K562 (cell line): ENCODE results near the gene CCPG1. TPM values are rescaled to one million over a fixed set of nuclear protein-coding genes. Genes with fewer than 3 reads are reported as not detected.

Experiments used
- CLOCK ChIP-seq: fragments of 250-450 bp; sonication (Bioruptor Pico); IDR thresholded peaks from 2 replicates; pipeline ENCODE4 v1.4.0; 2020; ENCODE audit warnings: mild to moderate bottlenecking, moderate library complexity, borderline replicate concordance
- CREM ChIP-seq: IDR thresholded peaks from 2 replicates; pipeline ENCODE4 v1.6.1; 2014; ENCODE audit warnings: antibody characterized with exemption, low read depth
- CSDE1 ChIP-seq, 2 experiments: fragments of 450-650 bp; IDR thresholded peaks; 2 replicates each; pipeline ENCODE4 v1.6.1; 2016; ENCODE audit warnings: mild to moderate bottlenecking in 1 of 2
- E4F1 ChIP-seq: fragments of 250-450 bp; sonication (Bioruptor Pico); IDR thresholded peaks from 2 replicates; pipeline ENCODE4 v1.5.0; 2021; ENCODE audit warnings: mild to moderate bottlenecking, borderline replicate concordance
- NELFE ChIP-seq: IDR thresholded peaks from 2 replicates; pipeline ENCODE4 v1.6.1; 2011; ENCODE audit warnings: mild to moderate bottlenecking; ENCODE audit not compliant: insufficient read depth, insufficient read length
- RNF219 ChIP-seq: fragments of 250-450 bp; sonication (Bioruptor Pico); IDR thresholded peaks from 2 replicates; pipeline ENCODE4 v1.5.0; 2022; ENCODE audit warnings: mild to moderate bottlenecking
- TFAP4 ChIP-seq: sonication (generic); formaldehyde crosslinking; IDR thresholded peaks from 2 replicates; pipeline ENCODE4 v1.8.0; 2022; ENCODE audit warnings: missing genetic modification reagents, mild to moderate bottlenecking, moderate library complexity, borderline replicate concordance
- polyA plus RNA-seq, 8 experiments: library from polyadenylated mRNA; depleted of rRNA in 4 of 8; stranded (reverse) in 5 of 8; unstranded in 3 of 8; fragments of >200 nt; fragmentation: Nextera tagmentation in 2 of 8; fragmentation: Illumina TruSeq in 1 of 8; extraction: Ambion mirVana in 2 of 8; extraction: Trizol in 1 of 8; gene quantifications; 2 replicates each; pipeline versions ENCODE4 v1.2.1 to v1.2.3, GENCODE V29; 2011 to 2014; ENCODE audit warnings: inconsistent platforms in 1 of 8, missing spikeins in 1 of 8
- total RNA-seq, 7 experiments: library from RNA; depleted of rRNA in 6 of 7; stranded (reverse); fragments of >200 nt in 6 of 7; fragmentation: Illumina TruSeq in 2 of 7; extraction: Trizol in 2 of 7; gene quantifications; 2 replicates each; pipeline versions ENCODE4 v1.2.1 to v1.2.3, GENCODE V29; 2011 to 2021; ENCODE audit warnings: low replicate concordance in 1 of 7

The CCPG1 gene
- total and polyA plus RNA-seq, 9 of the 15 experiments (the other 6 are each of a cell fraction or from before 2014, with no cell fraction given) = 33.0 to 54.9 (median 41.1) TPM

- TF ChIP-seq CLOCK (CRISPR knock-in tag) = no peak
- TF ChIP-seq RNF219 (CRISPR knock-in tag) = no peak
- no peak for TF ChIP-seq CSDE1 (IDR thresholded peaks at IDR 0.05)
- TF ChIP-seq CREM = no peak
- no peak for TF ChIP-seq TFAP4
- TF ChIP-seq E4F1 = no peak
- TF ChIP-seq NELFE = no peak
Measured at GRCh38 chr15:55389264-55389607, 18.9 kb downstream of the CCPG1 start (continued).
